ENCODE data around the gene PTPRR.

Gene PTPRR

DNA sequence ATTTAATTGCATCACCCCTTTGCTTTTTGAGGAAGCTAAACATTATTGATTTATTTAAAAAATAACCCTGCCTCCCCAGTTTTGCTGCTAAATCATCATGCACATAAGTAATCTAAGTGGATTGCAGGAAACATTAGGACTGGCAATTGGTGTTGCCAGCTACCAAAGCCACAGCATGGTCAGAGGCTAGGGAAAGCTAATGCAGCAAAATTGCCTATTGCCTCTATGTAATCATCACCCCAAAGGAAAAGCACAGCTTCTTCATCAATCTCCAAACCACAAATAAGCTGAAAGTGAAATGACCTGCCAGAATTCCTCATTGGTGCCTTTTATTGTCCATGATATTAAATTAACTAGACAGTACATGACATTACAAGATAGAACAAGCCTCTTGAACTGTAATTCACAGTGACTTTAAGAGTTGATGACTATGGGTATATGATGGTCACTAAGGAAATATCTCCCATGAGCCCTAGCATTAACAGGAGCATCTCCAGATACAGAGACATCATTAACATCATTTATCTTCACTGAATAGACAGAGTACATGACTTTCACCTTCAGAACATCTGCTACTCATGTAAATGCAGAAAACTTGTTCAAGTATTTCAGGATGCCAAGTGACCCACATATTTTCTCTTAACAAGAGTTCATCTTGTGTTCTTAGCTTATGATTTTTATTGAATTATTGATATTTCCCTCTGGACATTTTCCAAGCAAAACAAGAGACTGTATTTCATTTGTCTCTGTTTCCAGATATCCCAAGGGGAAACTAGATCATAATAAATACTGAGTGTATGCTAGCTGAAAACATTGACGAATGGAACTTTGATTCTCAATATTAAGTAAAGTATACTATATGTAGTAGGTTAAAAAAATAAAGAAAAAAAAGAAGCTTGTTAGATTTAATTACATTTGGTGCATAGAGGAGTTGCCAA, 29.4 kb downstream of the PTPRR start:
- DNase-seq (ENCODE audit: low read depth) = no peak
- TF ChIP-seq, protein P1, sequence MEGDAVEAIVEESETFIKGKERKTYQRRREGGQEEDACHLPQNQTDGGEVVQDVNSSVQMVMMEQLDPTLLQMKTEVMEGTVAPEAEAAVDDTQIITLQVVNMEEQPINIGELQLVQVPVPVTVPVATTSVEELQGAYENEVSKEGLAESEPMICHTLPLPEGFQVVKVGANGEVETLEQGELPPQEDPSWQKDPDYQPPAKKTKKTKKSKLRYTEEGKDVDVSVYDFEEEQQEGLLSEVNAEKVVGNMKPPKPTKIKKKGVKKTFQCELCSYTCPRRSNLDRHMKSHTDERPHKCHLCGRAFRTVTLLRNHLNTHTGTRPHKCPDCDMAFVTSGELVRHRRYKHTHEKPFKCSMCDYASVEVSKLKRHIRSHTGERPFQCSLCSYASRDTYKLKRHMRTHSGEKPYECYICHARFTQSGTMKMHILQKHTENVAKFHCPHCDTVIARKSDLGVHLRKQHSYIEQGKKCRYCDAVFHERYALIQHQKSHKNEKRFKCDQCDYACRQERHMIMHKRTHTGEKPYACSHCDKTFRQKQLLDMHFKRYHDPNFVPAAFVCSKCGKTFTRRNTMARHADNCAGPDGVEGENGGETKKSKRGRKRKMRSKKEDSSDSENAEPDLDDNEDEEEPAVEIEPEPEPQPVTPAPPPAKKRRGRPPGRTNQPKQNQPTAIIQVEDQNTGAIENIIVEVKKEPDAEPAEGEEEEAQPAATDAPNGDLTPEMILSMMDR (IDR thresholded peaks at IDR 0.05; ENCODE audit: low read length, missing control alignments) = no peak

DNA sequence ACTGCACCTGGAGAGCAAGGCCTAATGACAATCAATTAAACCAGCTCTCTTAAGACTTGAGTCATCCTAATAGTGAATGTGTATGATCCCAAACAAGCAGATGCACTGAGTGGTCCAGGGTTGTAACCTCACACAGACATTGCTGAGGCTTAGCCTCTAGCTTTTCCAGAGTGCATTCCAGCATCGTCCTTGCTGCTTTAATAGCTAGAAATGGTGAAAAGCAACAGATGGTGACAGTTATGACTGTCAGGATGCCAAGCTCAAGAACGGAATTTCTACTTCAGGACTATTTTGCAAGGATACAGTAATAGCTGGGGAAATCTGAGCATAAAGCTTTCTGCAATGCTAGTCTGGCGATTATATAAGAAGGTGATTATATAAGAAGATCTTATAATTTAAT, 34.6 kb downstream of the PTPRR start:
- TF ChIP-seq, protein P1 (IDR thresholded peaks at IDR 0.05; ENCODE audit: low read length, missing control alignments) = no peak
- H3K4me3 ChIP-seq (replicated peaks; ENCODE audit: low read depth, low read length) = no peak overlapping the region
- peak; percentile 1 for DNase-seq (ENCODE audit: low read depth)

More for the DNA sequence above, 29.4 kb downstream of the PTPRR start:
- no peak overlapping the region for H3K4me3 ChIP-seq (replicated peaks; ENCODE audit: low read depth, low read length)

DNA sequence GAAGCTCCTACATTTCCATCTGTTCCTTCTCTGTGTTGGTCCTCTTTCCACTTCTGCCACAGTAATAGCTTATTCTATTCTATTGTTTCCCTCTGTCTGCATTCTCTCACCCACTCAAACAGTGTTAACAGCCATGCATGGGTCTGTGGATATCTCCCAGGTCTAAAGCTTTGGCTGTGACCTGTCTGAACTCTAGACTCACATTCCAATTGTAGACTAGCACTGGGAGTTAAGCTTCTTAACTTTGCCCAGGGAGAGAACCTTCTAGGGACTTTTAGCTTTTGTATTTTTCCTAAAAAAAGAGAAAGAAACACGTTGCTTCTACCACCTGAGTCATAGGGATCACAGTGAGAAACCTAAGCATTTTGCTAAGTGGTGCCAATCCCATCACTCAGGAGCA, 36.7 kb downstream of the PTPRR start:
- no peak for DNase-seq (ENCODE audit: low read depth)
- no peak overlapping the region for H3K4me3 ChIP-seq (replicated peaks; ENCODE audit: low read depth, low read length)
- TF ChIP-seq, protein P1 (IDR thresholded peaks at IDR 0.05; ENCODE audit: low read length, missing control alignments) = no peak

DNA sequence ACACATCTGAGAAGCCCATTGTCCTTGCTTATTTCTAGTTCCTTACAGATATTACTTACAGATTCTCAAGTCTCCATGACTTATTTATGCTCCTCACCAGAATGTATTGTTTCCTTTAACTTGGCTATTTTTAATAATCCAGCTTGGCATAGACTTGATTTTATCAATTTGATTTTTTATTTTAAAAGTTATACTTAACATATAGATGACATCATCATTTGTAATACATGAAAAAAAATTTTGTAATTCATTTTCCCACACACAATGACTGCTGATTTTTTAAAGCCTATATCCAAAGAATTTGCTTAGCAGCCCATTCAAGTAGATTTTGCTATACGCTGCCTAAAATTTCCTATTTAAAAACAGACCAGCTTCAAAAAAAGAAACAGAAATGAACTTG, 39.8 kb downstream of the PTPRR start:
- TF ChIP-seq, protein P1 (IDR thresholded peaks at IDR 0.05; ENCODE audit: low read length, missing control alignments) = no peak
- no peak for DNase-seq (ENCODE audit: low read depth)
- no peak overlapping the region for H3K4me3 ChIP-seq (replicated peaks; ENCODE audit: low read depth, low read length)

DNA sequence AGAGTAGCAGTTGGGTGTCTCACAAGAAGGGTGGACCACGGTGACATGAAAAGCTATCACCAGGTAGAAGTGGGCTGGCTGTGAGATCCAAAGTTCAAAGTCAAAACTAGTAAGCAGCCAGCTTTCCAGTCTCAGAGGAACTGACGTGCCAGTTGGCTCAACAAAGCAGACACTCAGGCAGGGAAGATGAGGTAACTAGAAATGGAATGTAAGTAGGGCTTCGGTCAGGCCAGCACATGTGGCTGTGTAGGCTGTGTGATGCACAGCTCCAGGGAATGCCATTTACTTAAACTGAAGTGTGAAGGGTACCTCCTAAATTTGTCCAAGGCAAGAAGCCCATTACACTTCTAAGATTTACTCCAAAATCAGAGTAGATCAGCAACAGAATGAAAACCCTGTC, 43.6 kb downstream of the PTPRR start:
- TF ChIP-seq, protein P1 (IDR thresholded peaks at IDR 0.05; ENCODE audit: low read length, missing control alignments) = no peak
- H3K4me3 ChIP-seq (replicated peaks; ENCODE audit: low read depth, low read length) = no peak overlapping the region
- peak; percentile 39 for DNase-seq (ENCODE audit: low read depth)

GRCh38 chr12:70875628-70876027, 44.9 kb downstream of the PTPRR start:
- TF ChIP-seq, protein P1 (IDR thresholded peaks at IDR 0.05; ENCODE audit: low read length, missing control alignments) = no peak
- DNase-seq (ENCODE audit: low read depth) = no peak
- H3K4me3 ChIP-seq (replicated peaks; ENCODE audit: low read depth, low read length) = no peak overlapping the region

All from fibroblast of pulmonary artery (primary cell).